ENCODE measurements around the gene FOLR2. TPM values are rescaled to one million over a fixed set of nuclear protein-coding genes. Genes with fewer than 3 reads are reported as not detected.
"Not testable (repeated sequence)": the region's sequence is repeated elsewhere in the genome, so short reads cannot be mapped to it uniquely, and the experiment has no call there.

Gene FOLR2
- total RNA-seq, 5 donors from 2014 or later (not counting 1 experiment from before 2014, with no cell fraction given) = not detected

DNA sequence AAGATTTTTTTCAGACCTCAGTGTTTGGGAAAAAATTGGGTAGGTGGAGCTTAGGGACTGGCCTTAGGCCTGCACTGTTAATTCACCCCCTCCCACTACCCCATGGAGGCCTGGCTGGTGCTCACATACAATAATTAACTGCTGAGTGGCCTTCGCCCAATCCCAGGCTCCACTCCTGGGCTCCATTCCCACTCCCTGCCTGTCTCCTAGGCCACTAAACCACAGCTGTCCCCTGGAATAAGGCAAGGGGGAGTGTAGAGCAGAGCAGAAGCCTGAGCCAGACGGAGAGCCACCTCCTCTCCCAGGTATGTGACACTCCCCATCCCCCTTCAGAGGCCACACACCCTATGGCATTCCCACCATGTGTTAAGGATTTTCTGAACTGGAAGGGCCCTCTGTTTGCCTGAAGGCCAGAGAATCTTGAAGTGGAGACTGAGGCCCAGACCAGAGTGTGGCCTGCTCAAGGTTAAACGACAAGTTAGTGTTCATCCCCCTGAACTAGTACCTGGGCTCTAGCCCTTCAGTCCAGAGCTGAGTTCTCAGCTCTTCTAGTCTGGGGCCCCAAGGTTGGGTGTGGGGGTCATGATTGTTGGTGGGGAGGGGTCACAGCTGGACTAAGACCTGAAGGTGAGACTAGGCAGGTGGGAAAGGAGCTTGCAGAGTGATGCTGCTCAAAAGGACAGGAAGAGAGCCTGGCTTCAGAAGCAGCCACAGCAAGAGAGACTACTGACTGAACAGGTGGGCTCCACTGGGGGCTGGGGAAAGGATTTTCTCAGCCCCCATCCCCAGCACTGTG is 26.9 kb upstream of the FOLR2 start:
- Histone ChIP-seq H3K4me3 (ENCODE audit: control insufficient read depth in 1 of 2, extremely low read depth in 1 of 2, low read length in 1 of 2) (no peak overlapping the region), H3K9me3 (no peaks in the 10 kb centered on the region), H3K36me3 (ENCODE audit: control insufficient read depth in 2 of 2, extremely low read depth in 1 of 2, insufficient read depth in 1 of 2, low read length in 1 of 2) (no peaks in the 10 kb centered on the region), H3K27ac (ENCODE audit: low read length) (no peak overlapping the region), H3K27me3 (replicated peaks in 1 of 2; ENCODE audit: control insufficient read depth in 2 of 2, extremely low read depth in 1 of 2, insufficient read depth in 2 of 2, low read length in 1 of 2) (peaks cover 0 to 1% of the 10 kb centered on the region in 2 experiments), H3K4me1 (ENCODE audit: control insufficient read depth in 1 of 2, extremely low read depth in 1 of 2, insufficient read depth in 2 of 2, low read length in 2 of 2) (no peaks in the 10 kb centered on the region)
- ChIA-PET CTCF (no interaction called here), POLR2A (interaction anchor here in 1 of 2 donors (0.6 kb wide), 1 partner anchor 86 kb away, joined by 6 read pairs; no protein-coding TSS in a partner anchor)
- 85% methylated on average over 1 of the region's 3 CpGs for WGBS (ENCODE audit: insufficient coverage)
- no peaks in the 10 kb centered on the region for H3K9me3 Mint-ChIP-seq
- no peaks in the 10 kb centered on the region for H3K4me1 Mint-ChIP-seq
- H3K36me3 Mint-ChIP-seq = no peaks in the 10 kb centered on the region
- no peaks in the 10 kb centered on the region for H3K27me3 Mint-ChIP-seq
- H3K27ac Mint-ChIP-seq = no peak overlapping the region
- no peak overlapping the region for H3K4me3 Mint-ChIP-seq
- DNase-seq = no peak
- no peak for ATAC-seq (replicated peaks in 1 of 4)

DNA sequence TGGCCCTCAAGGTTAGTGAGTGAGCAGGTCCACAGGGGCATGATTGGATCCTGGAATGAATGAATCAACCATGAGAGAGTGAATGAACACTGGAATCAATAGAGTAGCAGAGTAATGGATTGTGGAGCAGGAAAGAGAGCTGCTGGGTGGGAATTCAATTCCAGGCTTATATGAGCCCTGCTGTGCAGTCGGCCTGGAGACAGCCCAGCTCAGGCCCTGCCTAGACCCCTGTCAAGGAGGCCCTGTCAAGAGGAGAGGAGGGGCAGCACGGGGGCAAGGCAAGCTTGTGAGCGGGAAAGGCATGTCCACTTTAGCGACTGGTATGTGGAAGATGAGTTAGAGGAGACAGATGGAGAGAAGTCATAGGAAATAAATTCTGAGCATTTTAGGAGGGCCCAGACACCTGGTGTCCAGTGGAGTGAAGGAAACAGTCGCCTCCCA is 25.9 kb upstream of the FOLR2 start:
- CTCF ChIA-PET = no interaction called here

DNA sequence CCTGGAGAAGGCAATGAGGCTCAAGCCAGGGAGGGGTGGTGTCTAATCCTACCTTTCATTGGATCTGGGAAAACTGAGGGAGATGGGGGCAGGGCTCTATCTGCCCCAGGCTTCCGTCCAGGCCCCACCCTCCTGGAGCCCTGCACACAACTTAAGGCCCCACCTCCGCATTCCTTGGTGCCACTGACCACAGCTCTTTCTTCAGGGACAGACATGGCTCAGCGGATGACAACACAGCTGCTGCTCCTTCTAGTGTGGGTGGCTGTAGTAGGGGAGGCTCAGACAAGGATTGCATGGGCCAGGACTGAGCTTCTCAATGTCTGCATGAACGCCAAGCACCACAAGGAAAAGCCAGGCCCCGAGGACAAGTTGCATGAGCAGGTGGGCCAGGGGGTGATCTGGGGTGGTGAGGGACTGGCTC is 24.6 kb upstream of the FOLR2 start, which contains the start of gene FOLR1:
FOLR1 (plus strand) TSS at position 180 of the 421 bp plus-strand sequence; CDS start at position 214, 34 bp downstream.
- WGBS (ENCODE audit: insufficient coverage) = 95% methylated on average over 3 of the region's 5 CpGs
- no peak for ATAC-seq (replicated peaks in 1 of 4)
- no peaks in the 10 kb centered on the region for H3K4me1 ChIP-seq (ENCODE audit: control insufficient read depth in 1 of 2, extremely low read depth in 1 of 2, insufficient read depth in 2 of 2, low read length in 2 of 2)
- Mint-ChIP-seq H3K36me3 (no peaks in the 10 kb centered on the region), H3K27me3 (no peaks in the 10 kb centered on the region), H3K27ac (no peak within 1 kb of the TSS), H3K4me3 (no peak within 1 kb of the TSS), H3K9me3 (no peaks in the 10 kb centered on the region), H3K4me1 (no peaks in the 10 kb centered on the region)
- ChIA-PET CTCF (no interaction called here), POLR2A (no interaction called here)
- no peak within 1 kb of the TSS for H3K4me3 ChIP-seq (ENCODE audit: control insufficient read depth in 1 of 2, extremely low read depth in 1 of 2, low read length in 1 of 2)
- peaks cover 0 to 8% of the 10 kb centered on the region in 2 experiments for H3K27me3 ChIP-seq (replicated peaks in 1 of 2; ENCODE audit: control insufficient read depth in 2 of 2, extremely low read depth in 1 of 2, insufficient read depth in 2 of 2, low read length in 1 of 2)
- H3K9me3 ChIP-seq = no peaks in the 10 kb centered on the region
- no peak for DNase-seq
- no peaks in the 10 kb centered on the region for H3K36me3 ChIP-seq (ENCODE audit: control insufficient read depth in 2 of 2, extremely low read depth in 1 of 2, insufficient read depth in 1 of 2, low read length in 1 of 2)
- no peak within 1 kb of the TSS for H3K27ac ChIP-seq (ENCODE audit: low read length)

More for the DNA sequence above, 25.9 kb upstream of the FOLR2 start:
- no peaks in the 10 kb centered on the region for H3K4me1 ChIP-seq (ENCODE audit: control insufficient read depth in 1 of 2, extremely low read depth in 1 of 2, insufficient read depth in 2 of 2, low read length in 2 of 2)
- ATAC-seq (replicated peaks in 1 of 4) (no peak), DNase-seq (no peak)
- H3K4me3 ChIP-seq (ENCODE audit: control insufficient read depth in 1 of 2, extremely low read depth in 1 of 2, low read length in 1 of 2) = no peak overlapping the region
- POLR2A ChIA-PET = interaction anchor here in 1 of 2 donors (0.5 kb wide), 1 partner anchor 262 kb away, joined by 3 read pairs; the partner anchor contains the start of gene RNF121
- peaks cover 0 to 7% of the 10 kb centered on the region in 2 experiments for H3K27me3 ChIP-seq (replicated peaks in 1 of 2; ENCODE audit: control insufficient read depth in 2 of 2, extremely low read depth in 1 of 2, insufficient read depth in 2 of 2, low read length in 1 of 2)
- H3K9me3 ChIP-seq = no peaks in the 10 kb centered on the region
- H3K4me1 Mint-ChIP-seq = no peaks in the 10 kb centered on the region
- H3K27ac Mint-ChIP-seq = no peak overlapping the region
- 94% methylated on average over 3 of the region's 5 CpGs for WGBS (ENCODE audit: insufficient coverage)
- H3K36me3 Mint-ChIP-seq = no peaks in the 10 kb centered on the region
- no peaks in the 10 kb centered on the region for H3K9me3 Mint-ChIP-seq
- H3K27ac ChIP-seq (ENCODE audit: low read length) = no peak overlapping the region
- no peaks in the 10 kb centered on the region for H3K27me3 Mint-ChIP-seq
- H3K36me3 ChIP-seq (ENCODE audit: control insufficient read depth in 2 of 2, extremely low read depth in 1 of 2, insufficient read depth in 1 of 2, low read length in 1 of 2) = no peaks in the 10 kb centered on the region
- no peak overlapping the region for H3K4me3 Mint-ChIP-seq

DNA sequence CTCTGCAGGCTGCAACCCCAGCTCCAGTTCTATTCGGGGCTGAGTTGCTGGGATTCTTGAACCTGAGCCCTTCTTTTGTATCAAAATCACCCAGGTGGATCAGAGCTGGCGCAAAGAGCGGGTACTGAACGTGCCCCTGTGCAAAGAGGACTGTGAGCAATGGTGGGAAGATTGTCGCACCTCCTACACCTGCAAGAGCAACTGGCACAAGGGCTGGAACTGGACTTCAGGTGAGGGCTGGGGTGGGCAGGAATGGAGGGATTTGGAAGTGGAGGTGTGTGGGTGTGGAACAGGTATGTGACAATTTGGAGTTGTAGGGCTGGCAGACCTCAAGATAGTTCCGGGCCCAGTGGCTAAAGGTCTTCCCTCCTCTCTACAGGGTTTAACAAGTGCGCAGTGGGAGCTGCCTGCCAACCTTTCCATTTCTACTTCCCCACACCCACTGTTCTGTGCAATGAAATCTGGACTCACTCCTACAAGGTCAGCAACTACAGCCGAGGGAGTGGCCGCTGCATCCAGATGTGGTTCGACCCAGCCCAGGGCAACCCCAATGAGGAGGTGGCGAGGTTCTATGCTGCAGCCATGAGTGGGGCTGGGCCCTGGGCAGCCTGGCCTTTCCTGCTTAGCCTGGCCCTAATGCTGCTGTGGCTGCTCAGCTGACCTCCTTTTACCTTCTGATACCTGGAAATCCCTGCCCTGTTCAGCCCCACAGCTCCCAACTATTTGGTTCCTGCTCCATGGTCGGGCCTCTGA is 20.9 kb upstream of the FOLR2 start:
- Mint-ChIP-seq H3K27ac (no peak overlapping the region), H3K36me3 (no peaks in the 10 kb centered on the region), H3K4me1 (no peaks in the 10 kb centered on the region), H3K4me3 (no peak overlapping the region), H3K27me3 (no peaks in the 10 kb centered on the region), H3K9me3 (no peaks in the 10 kb centered on the region)
- ChIA-PET CTCF (interaction anchor here in 1 of 2 donors (0.7 kb wide), 1 partner anchor 27 kb away, joined by 3 read pairs; no protein-coding TSS in a partner anchor), POLR2A (no interaction called here)
- Histone ChIP-seq H3K4me1 (ENCODE audit: control insufficient read depth in 1 of 2, extremely low read depth in 1 of 2, insufficient read depth in 2 of 2, low read length in 2 of 2) (no peaks in the 10 kb centered on the region), H3K4me3 (ENCODE audit: control insufficient read depth in 1 of 2, extremely low read depth in 1 of 2, low read length in 1 of 2) (no peak overlapping the region), H3K27me3 (replicated peaks in 1 of 2; ENCODE audit: control insufficient read depth in 2 of 2, extremely low read depth in 1 of 2, insufficient read depth in 2 of 2, low read length in 1 of 2) (peaks cover 0 to 8% of the 10 kb centered on the region in 2 experiments), H3K9me3 (no peaks in the 10 kb centered on the region), H3K27ac (ENCODE audit: low read length) (no peak overlapping the region), H3K36me3 (ENCODE audit: control insufficient read depth in 2 of 2, extremely low read depth in 1 of 2, insufficient read depth in 1 of 2, low read length in 1 of 2) (no peaks in the 10 kb centered on the region)
- no peak for DNase-seq
- no peak for ATAC-seq (replicated peaks in 1 of 4)
- 94% methylated on average over 7 of the region's 12 CpGs for WGBS (ENCODE audit: insufficient coverage)

DNA sequence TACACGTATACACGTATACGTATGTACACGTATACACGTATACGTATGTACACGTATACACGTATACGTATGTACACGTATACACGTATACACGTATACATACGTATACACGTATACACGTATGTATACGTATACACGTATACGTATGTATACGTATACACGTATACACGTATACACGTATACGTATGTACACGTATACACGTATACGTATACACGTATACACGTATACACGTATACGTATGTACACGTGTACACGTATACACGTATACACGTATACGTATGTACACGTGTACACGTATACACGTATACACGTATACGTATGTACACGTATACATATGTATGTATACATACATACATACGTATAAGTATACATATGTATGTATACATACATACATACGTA is 15.1 kb upstream of the FOLR2 start:
- H3K9me3 ChIP-seq; H3K36me3 ChIP-seq (ENCODE audit: control insufficient read depth in 2 of 2, extremely low read depth in 1 of 2, insufficient read depth in 1 of 2, low read length in 1 of 2); H3K27ac ChIP-seq (ENCODE audit: low read length); DNase-seq; H3K27me3 Mint-ChIP-seq; H3K27ac Mint-ChIP-seq; H3K9me3 Mint-ChIP-seq; H3K4me3 Mint-ChIP-seq; H3K4me3 ChIP-seq (ENCODE audit: control insufficient read depth in 1 of 2, extremely low read depth in 1 of 2, low read length in 1 of 2); ATAC-seq (replicated peaks in 1 of 4); H3K4me1 ChIP-seq (ENCODE audit: control insufficient read depth in 1 of 2, extremely low read depth in 1 of 2, insufficient read depth in 2 of 2, low read length in 2 of 2); H3K36me3 Mint-ChIP-seq; H3K27me3 ChIP-seq (replicated peaks in 1 of 2; ENCODE audit: control insufficient read depth in 2 of 2, extremely low read depth in 1 of 2, insufficient read depth in 2 of 2, low read length in 1 of 2); H3K4me1 Mint-ChIP-seq; POLR2A ChIA-PET; CTCF ChIA-PET: not testable (repeated sequence)
- WGBS (ENCODE audit: insufficient coverage) = 95% methylated on average over 30 of the region's 43 CpGs

DNA sequence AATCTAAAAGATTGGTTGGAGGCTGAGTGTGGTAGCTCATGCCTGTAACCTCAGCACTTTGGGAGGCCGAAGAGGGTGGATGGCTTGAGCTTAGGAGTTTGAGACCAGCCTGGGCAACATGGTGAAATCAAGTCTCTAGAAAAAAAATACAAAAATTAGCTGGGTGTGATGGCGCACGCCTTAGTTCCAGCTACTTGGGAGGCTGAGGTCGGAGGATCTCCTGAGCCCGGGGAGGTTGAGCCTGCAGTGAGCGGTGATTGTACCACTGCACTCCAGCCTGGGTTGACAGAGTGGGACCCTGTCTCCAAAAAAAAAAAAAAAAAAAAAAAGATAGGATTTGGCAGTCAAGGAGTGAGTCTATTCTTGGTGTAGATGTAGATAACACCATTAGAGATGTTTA is 14.0 kb upstream of the FOLR2 start:
- Mint-ChIP-seq H3K4me1 (no peaks in the 10 kb centered on the region), H3K9me3 (no peaks in the 10 kb centered on the region), H3K36me3 (no peaks in the 10 kb centered on the region), H3K4me3 (no peak overlapping the region), H3K27ac (no peak overlapping the region), H3K27me3 (peaks cover 0 to 6% of the 10 kb centered on the region in 2 donors)
- ChIA-PET POLR2A (no interaction called here), CTCF (interaction anchor here in 1 of 2 donors (0.7 kb wide), 1 partner anchor 19 kb away, joined by 5 read pairs; no protein-coding TSS in a partner anchor)
- ATAC-seq (replicated peaks in 1 of 4) (no peak), DNase-seq (no peak)
- H3K27ac ChIP-seq (ENCODE audit: low read length) = no peak overlapping the region
- no peaks in the 10 kb centered on the region for H3K4me1 ChIP-seq (ENCODE audit: control insufficient read depth in 1 of 2, extremely low read depth in 1 of 2, insufficient read depth in 2 of 2, low read length in 2 of 2)
- H3K36me3 ChIP-seq (ENCODE audit: control insufficient read depth in 2 of 2, extremely low read depth in 1 of 2, insufficient read depth in 1 of 2, low read length in 1 of 2) = no peaks in the 10 kb centered on the region
- no peaks in the 10 kb centered on the region for H3K9me3 ChIP-seq
- 100% methylated on average over 3 of the region's 6 CpGs for WGBS (ENCODE audit: insufficient coverage)
- H3K4me3 ChIP-seq (ENCODE audit: control insufficient read depth in 1 of 2, extremely low read depth in 1 of 2, low read length in 1 of 2) = no peak overlapping the region
- peaks cover 0 to 5% of the 10 kb centered on the region in 2 experiments for H3K27me3 ChIP-seq (replicated peaks in 1 of 2; ENCODE audit: control insufficient read depth in 2 of 2, extremely low read depth in 1 of 2, insufficient read depth in 2 of 2, low read length in 1 of 2)

Measured in T-cell (primary cell).